ENCODE data around the gene UCK2. TPM values are rescaled to one million over a fixed set of nuclear protein-coding genes. Genes with fewer than 3 reads are reported as not detected.

Gene UCK2
- total and polyA plus RNA-seq, 12 donors = 5.4 to 22.7 (median 14.0) TPM

DNA sequence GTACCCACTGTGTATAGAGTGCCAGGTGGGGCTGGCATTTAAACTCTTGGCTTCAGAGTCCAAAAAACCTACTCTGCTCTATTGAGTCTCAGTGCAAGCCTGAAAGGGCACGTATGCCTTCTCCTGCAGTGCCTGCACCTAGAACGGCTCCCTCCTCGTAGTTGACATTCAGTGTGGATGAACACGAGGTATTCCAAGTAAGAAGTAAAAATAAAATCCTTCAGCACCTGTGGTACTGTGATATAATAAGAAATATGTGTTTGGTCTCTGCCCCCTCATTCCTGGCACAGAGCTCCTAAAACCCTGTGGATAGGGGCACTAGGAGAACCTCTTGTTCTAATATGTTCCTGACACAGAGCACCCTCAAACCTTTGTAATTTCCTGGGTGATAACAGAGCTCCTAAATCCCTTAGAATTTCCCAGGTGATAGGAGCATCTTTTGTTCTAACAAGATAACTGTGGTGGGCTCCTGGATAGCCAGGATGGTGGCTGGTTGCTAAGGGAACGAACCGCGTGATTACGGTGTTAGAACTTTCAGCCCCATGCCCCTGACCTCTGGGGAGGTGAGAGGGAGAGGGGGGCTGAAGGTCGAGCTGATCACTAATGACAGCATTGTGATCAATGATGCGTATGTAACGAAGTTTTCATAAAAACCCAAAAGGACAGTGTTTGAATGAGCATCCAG, 16.8 kb downstream of the UCK2 start:
- H3K36me3 ChIP-seq (replicated peaks in 1 of 2) = no peaks in the 10 kb centered on the region
- H3K9me3 ChIP-seq (replicated peaks in 1 of 3) = no peaks in the 10 kb centered on the region
- intact Hi-C loops (cut with DNase I) = no loop called here
- no peak overlapping the region for H3K4me3 ChIP-seq
- 70 to 75% (median 72%) methylated on average over 8 to 11 of the region's 11 CpGs for WGBS, 4 donors
- H3K4me1 ChIP-seq (replicated peaks in 1 of 2) = peaks cover 4 to 19% of the 10 kb centered on the region in 2 donors
- H3K27ac ChIP-seq = no peak overlapping the region
- no peak for TF ChIP-seq POLR2A (IDR thresholded peaks at IDR 0.05)
- TF ChIP-seq, protein P1, sequence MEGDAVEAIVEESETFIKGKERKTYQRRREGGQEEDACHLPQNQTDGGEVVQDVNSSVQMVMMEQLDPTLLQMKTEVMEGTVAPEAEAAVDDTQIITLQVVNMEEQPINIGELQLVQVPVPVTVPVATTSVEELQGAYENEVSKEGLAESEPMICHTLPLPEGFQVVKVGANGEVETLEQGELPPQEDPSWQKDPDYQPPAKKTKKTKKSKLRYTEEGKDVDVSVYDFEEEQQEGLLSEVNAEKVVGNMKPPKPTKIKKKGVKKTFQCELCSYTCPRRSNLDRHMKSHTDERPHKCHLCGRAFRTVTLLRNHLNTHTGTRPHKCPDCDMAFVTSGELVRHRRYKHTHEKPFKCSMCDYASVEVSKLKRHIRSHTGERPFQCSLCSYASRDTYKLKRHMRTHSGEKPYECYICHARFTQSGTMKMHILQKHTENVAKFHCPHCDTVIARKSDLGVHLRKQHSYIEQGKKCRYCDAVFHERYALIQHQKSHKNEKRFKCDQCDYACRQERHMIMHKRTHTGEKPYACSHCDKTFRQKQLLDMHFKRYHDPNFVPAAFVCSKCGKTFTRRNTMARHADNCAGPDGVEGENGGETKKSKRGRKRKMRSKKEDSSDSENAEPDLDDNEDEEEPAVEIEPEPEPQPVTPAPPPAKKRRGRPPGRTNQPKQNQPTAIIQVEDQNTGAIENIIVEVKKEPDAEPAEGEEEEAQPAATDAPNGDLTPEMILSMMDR (IDR thresholded peaks at IDR 0.05) = no peak
- H3K27me3 ChIP-seq = no peaks in the 10 kb centered on the region
- no peak for DNase-seq

DNA sequence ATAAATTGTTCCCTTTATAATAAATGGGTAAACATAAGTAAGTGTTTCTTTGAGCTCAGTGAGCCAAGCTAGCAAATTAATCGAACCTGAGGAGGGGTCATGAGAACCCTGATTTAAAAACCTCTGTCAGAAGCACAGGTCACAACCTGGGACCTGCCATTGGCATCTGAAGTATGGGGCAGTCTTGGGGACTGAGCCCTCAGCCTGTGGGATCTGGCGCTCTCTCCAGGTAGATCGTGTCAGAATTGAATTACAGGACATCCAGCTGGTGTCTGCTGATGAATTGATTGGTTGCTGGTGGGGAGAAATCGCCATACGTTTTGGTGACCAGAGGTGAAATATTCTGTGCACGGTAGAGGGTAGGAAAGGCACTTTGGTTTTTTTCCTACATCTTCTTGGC, 17.5 kb downstream of the UCK2 start:
- no peak overlapping the region for H3K4me3 ChIP-seq
- DNase-seq = no peak
- H3K27me3 ChIP-seq = no peaks in the 10 kb centered on the region
- intact Hi-C loops (cut with DNase I) = no loop called here
- TF ChIP-seq, protein P1 (IDR thresholded peaks at IDR 0.05) = no peak
- TF ChIP-seq POLR2A (IDR thresholded peaks at IDR 0.05) = no peak
- H3K27ac ChIP-seq = no peak overlapping the region
- no peaks in the 10 kb centered on the region for H3K9me3 ChIP-seq (replicated peaks in 1 of 3)
- H3K36me3 ChIP-seq (replicated peaks in 1 of 2) = no peaks in the 10 kb centered on the region
- 83 to 87% (median 85%) methylated on average over 6 of the region's 6 CpGs for WGBS, 4 donors
- peaks cover 4 to 19% of the 10 kb centered on the region in 2 donors for H3K4me1 ChIP-seq (replicated peaks in 1 of 2)

DNA sequence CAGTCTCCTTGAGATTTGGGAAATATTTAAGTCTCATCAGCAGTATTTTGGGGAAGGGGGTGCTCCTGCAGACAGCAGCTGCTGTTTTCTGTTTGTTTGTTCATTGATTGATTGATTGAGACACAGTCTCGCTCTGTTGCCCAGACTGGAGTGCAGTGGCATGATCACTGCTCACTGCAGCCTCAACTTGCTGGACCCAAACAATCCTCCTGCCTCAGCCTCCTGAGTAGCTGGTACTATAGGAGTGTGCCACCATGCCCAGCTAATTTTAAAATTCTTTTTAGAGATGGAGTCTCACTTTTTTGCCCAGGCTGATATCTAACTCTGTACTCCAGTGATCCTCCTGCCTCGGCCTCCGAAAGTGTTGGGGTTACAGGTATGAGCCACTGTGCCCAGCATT, 18.2 kb downstream of the UCK2 start:
- WGBS, 4 donors = 97 to 100% (median 98%) methylated on average over 3 of the region's 3 CpGs
- Histone ChIP-seq H3K9me3 (replicated peaks in 1 of 3) (no peaks in the 10 kb centered on the region), H3K27me3 (no peaks in the 10 kb centered on the region), H3K4me3 (no peak overlapping the region), H3K27ac (no peak overlapping the region), H3K4me1 (replicated peaks in 1 of 2) (peaks cover 1 to 19% of the 10 kb centered on the region in 2 donors), H3K36me3 (replicated peaks in 1 of 2) (no peaks in the 10 kb centered on the region)
- no peak for DNase-seq
- intact Hi-C loops (cut with DNase I) = no loop called here
- TF ChIP-seq POLR2A (IDR thresholded peaks at IDR 0.05) = no peak
- TF ChIP-seq, protein P1 (IDR thresholded peaks at IDR 0.05) = no peak

DNA sequence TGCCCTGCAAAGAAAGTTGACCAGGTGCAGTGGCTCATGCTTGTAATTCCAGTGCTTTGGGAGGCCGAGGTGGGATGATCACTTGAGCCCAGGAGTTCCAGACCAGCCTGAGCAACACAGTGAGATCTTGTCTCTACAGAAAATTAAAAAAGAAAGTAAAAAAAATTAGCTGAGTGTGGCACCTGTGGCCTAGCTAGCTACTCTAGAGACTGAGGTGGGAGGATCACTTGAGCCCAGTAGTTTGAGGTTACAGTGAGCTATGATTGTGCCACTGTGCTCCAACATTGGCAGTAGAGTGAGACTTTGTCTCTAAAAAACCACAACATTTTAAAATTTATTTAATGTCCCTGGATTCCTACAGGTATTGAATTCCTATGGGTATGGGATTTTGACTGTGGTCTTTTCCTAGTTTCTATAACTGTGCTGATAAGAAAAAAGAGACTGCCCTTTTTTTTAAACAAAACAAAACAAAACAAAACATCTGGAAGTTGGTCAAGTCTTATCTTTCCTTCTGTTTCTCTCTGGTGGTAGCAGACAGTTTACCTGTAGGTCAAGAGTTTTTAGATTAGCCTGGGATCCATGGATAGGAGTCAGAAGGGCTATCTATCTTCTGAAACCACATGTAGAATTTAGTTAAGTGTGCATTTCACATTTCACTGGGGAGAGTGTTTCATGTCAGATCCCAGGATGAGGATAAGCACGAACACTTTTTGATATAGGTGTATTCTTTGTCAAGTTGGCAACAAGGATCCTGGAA, 18.8 kb downstream of the UCK2 start:
- TF ChIP-seq, protein P1 (IDR thresholded peaks at IDR 0.05) = no peak
- TF ChIP-seq POLR2A (IDR thresholded peaks at IDR 0.05) = no peak
- peaks cover 0 to 19% of the 10 kb centered on the region in 2 donors for H3K4me1 ChIP-seq (replicated peaks in 1 of 2)
- no peaks in the 10 kb centered on the region for H3K9me3 ChIP-seq (replicated peaks in 1 of 3)
- 90 to 100% (median 95%) methylated on average over 2 of the region's 2 CpGs for WGBS, 4 donors
- intact Hi-C loops (cut with DNase I) = no loop called here
- H3K36me3 ChIP-seq (replicated peaks in 1 of 2) = no peaks in the 10 kb centered on the region
- no peak overlapping the region for H3K4me3 ChIP-seq
- no peaks in the 10 kb centered on the region for H3K27me3 ChIP-seq
- H3K27ac ChIP-seq = no peak overlapping the region
- DNase-seq = no peak

Data from adrenal gland (tissue), 12 donors.